BLaER1 treated with 17β-estradiol and CSF1 and Interleukin-3, amounts not matched to agents 10 nM and 100 nM (cell line): Measurements from ENCODE around the gene OR4F6.
"Not testable (repeated sequence)": the region's sequence is repeated elsewhere in the genome, so short reads cannot be mapped to it uniquely, and the experiment has no call there.

Experiments used
- H3K27ac ChIP-seq, 11 experiments: shearing (Covaris generic); formaldehyde crosslinking; 2 replicates each; pipeline ENCODE4 v1.8.1; 2022
- H3K27me3 ChIP-seq, 11 experiments: shearing (Covaris generic); formaldehyde crosslinking; 2 replicates each; pipeline ENCODE4 v1.8.1; 2022
- H3K36me3 ChIP-seq, 11 experiments: shearing (Covaris generic); formaldehyde crosslinking; 2 replicates each; pipeline ENCODE4 v1.8.1; 2022
- H3K4me1 ChIP-seq, 10 experiments: shearing (Covaris generic); formaldehyde crosslinking; 2 replicates each; pipeline ENCODE4 v1.8.1; 2022
- H3K4me2 ChIP-seq, 11 experiments: shearing (Covaris generic); formaldehyde crosslinking; 2 replicates each; pipeline ENCODE4 v1.8.1; 2022
- H3K4me3 ChIP-seq, 10 experiments: shearing (Covaris generic); formaldehyde crosslinking; 2 replicates each; pipeline ENCODE4 v1.8.1; 2022
- H3K9ac ChIP-seq, 11 experiments: shearing (Covaris generic); formaldehyde crosslinking; 2 replicates each; pipeline ENCODE4 v1.8.1; 2022
- H3K9me3 ChIP-seq, 11 experiments: shearing (Covaris generic); formaldehyde crosslinking; replicated peaks in 1 of 11; 2 replicates each; pipeline ENCODE4 v1.8.1; 2022
- H4K20me1 ChIP-seq, 11 experiments: shearing (Covaris generic); formaldehyde crosslinking; 2 replicates each; pipeline ENCODE4 v1.8.1; 2022
- Cebpa-rat ChIP-seq, 11 experiments: shearing (Covaris generic); IDR thresholded peaks; 2 replicates each; pipeline ENCODE4 v1.8.1; 2022

OR4F6 gene

DNA sequence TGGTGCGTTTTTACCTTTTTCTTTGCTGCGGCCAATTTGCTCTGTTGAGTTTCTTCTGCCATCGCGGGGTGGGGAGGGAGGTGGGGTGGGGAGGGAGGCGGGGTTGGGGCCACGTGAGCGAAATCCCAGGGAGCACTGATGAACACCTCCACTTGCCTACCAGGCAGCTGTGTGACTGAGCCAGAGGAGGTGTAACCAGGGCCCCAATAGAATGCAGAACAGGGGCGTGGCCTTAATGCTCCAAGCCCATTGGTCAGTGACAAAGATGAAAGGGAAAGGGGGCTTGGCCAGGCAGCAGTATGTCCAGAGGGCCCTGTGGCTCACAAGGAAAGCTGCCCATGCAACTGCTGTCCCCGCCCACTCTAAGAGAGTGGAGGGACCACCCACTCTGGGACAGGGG, 21.4 kb upstream of the OR4F6 start:
- Histone ChIP-seq H4K20me1 (no peaks in the 10 kb centered on the region), H3K9me3 (no peaks in the 10 kb centered on the region), H3K4me3 (no peak overlapping the region), H3K27ac (no peak overlapping the region), H3K4me2 (no peak overlapping the region), H3K36me3 (no peaks in the 10 kb centered on the region), H3K27me3 (no peaks in the 10 kb centered on the region), H3K9ac (no peak overlapping the region), H3K4me1 (no peaks in the 10 kb centered on the region)
- TF ChIP-seq Cebpa-rat (IDR thresholded peaks at IDR 0.05): no peak

DNA sequence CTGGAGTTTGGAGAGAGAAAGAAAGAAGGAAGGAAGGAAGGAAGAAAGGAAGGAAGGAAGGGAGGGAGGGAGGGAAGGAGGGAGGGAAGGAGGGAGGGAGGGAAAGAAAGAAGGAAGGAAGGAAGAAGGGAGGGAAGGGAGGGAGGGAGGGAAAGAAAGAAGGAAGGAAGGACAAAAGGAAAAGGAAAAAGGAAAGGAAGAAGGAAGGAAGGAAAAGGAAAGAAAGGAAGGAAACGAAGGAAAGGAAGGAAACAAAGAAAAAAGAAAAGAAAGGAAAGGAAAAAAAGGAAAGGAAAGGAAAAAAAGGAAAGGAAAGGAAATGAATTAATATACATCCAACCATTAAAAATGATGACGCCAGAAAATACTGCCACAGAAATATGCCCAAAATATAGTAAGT, 18.7 kb upstream of the OR4F6 start:
- H3K9ac ChIP-seq: no peak overlapping the region
- H4K20me1 ChIP-seq: no peaks in the 10 kb centered on the region
- no peak for TF ChIP-seq Cebpa-rat (IDR thresholded peaks at IDR 0.05)
- no peaks in the 10 kb centered on the region for H3K36me3 ChIP-seq
- no peaks in the 10 kb centered on the region for H3K27me3 ChIP-seq
- no peak overlapping the region for H3K4me2 ChIP-seq
- H3K4me3 ChIP-seq: no peak overlapping the region
- no peaks in the 10 kb centered on the region for H3K4me1 ChIP-seq
- no peaks in the 10 kb centered on the region for H3K9me3 ChIP-seq
- no peak overlapping the region for H3K27ac ChIP-seq

DNA sequence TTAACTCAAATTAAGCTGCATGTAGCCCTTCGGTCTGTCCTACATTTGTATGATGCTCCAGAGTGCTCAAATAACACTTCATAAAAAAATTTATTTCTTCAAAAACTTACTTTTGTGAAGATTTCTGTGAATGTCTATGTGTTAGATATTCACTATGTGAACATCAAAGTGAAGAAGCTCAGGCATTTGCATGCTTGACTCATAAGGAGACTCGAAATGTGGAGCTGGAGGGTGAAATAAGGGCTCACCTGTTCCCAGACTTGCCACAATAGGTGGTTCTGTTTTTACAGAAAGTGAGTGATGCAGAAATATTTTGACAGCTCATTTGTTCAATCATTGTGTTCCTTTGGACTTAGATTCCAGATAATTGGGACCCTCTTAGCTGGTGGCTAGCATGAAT, 16.9 kb upstream of the OR4F6 start:
- not testable (repeated sequence) for H3K4me2 ChIP-seq, H3K36me3 ChIP-seq, H3K4me1 ChIP-seq, H3K9me3 ChIP-seq, H3K27ac ChIP-seq, H3K27me3 ChIP-seq, H3K4me3 ChIP-seq, H4K20me1 ChIP-seq, H3K9ac ChIP-seq

- H3K9me3 ChIP-seq, H4K20me1 ChIP-seq, H3K4me2 ChIP-seq, H3K9ac ChIP-seq, H3K4me1 ChIP-seq, H3K4me3 ChIP-seq, H3K27me3 ChIP-seq, H3K36me3 ChIP-seq, H3K27ac ChIP-seq: not testable (repeated sequence)
Observed at GRCh38 chr15:101788001-101788400, 15.3 kb upstream of the OR4F6 start.

DNA sequence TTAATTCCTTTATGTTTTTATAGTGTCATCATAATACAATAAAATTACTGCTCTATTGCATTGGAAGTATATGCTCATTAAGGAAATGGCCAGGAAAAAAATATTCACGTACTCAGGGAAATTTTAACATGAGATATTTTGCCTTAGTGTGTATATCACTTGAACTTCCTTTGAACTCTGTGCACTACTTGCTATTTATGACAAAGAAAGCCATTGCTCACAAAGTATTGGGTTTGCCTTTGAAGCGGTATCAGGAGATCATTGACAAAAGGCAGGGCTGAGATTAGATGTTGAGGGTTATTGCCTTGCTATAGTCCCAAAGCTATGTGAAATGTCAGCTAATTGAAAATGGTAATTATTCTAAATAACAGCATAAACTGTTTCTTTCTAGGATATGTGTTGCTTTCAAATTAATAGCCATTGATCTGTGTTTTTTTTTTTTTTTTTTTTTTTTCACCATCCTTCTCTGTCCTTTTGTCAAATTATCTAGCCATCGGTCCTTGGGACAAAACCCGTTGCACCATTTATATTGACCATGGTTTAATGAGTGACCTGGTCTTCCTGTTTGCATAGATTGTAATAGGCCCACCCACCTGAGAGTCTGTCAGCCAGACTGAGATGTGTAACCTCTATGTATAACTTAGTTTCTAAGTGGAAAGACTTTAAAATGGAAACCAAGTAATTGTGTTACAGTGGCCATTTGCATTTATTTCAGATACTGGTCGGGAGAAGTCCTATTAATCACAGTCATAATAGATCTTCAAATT, 14.6 kb upstream of the OR4F6 start:
- not testable (repeated sequence) for H3K9me3 ChIP-seq, H4K20me1 ChIP-seq, H3K4me1 ChIP-seq, H3K9ac ChIP-seq, H3K36me3 ChIP-seq, H3K4me3 ChIP-seq, H3K4me2 ChIP-seq, H3K27me3 ChIP-seq, H3K27ac ChIP-seq

- not testable (repeated sequence) for H3K4me1 ChIP-seq, H3K9me3 ChIP-seq, H3K4me3 ChIP-seq, H3K9ac ChIP-seq, H3K36me3 ChIP-seq, H4K20me1 ChIP-seq, H3K4me2 ChIP-seq, H3K27me3 ChIP-seq, H3K27ac ChIP-seq
Observed at GRCh38 chr15:101790748-101791147, 12.6 kb upstream of the OR4F6 start.

DNA sequence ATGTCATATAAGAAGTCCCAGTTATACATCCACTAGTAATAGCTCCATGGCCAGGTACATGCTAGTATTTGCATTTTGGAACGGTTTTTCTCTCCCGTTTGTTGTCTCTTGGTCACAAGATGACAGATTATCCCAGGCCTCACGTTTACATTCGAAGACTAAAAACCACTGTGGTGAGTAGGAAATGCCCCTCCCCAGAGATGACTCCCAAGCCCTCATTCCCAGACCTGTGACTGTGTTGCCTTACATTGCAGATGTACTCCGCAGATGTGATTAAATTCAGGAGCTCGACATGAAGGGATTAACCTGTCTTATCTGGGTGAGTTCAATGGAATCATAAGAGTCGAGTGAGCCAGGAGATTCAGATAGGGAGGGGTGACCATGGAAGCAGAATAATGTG, 9.3 kb upstream of the OR4F6 start:
- H3K9me3 ChIP-seq, H3K9ac ChIP-seq, H3K4me1 ChIP-seq, H3K4me2 ChIP-seq, H4K20me1 ChIP-seq, H3K27ac ChIP-seq, H3K27me3 ChIP-seq, H3K36me3 ChIP-seq, H3K4me3 ChIP-seq: not testable (repeated sequence)

- H3K9me3 ChIP-seq: no peaks in the 10 kb centered on the region
- peaks cover 0 to 7% (median 0%) of the 10 kb centered on the region in 10 experiments; a peak in 2 of 20 replicates for H3K4me1 ChIP-seq
- TF ChIP-seq Cebpa-rat (IDR thresholded peaks at IDR 0.05): no peak
- H3K4me3 ChIP-seq: no peak overlapping the region
- no peak overlapping the region for H3K27ac ChIP-seq
- no peaks in the 10 kb centered on the region for H3K36me3 ChIP-seq
- H3K9ac ChIP-seq: no peak overlapping the region
- no peaks in the 10 kb centered on the region for H4K20me1 ChIP-seq
- H3K27me3 ChIP-seq: no peaks in the 10 kb centered on the region
- 0 out of 22 replicates have a peak overlapping the region, but pooled peaks of 1 of the 11 experiments have one; percentile 2 for H3K4me2 ChIP-seq
Observed at GRCh38 chr15:101795455-101795854, 7.9 kb upstream of the OR4F6 start.

DNA sequence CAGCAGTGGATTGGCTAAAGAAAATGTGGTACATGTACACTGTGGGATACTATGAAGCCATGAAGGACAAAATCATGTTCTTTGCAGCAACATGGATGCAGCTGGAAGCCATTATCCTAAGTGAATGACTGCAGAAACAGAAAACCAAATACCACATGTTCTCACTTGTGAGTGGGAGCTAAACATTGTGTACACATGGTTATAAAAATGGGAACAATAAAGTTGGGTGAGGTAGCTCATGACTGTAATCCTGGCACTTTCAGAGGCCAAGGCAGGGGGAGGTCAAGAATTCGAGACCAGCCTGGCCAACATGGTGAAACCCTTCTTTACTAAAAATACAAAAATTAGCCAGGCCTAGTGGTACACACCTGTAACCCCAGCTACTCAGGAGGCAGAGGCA, 3.6 kb upstream of the OR4F6 start:
- no peak overlapping the region for H3K9ac ChIP-seq
- H3K9me3 ChIP-seq: 0 out of 22 replicates have a peak, but pooled peaks cover 0 to 3% (median 0%) of the 10 kb centered on the region in 11 experiments
- H3K4me2 ChIP-seq: no peak overlapping the region
- H3K27ac ChIP-seq: no peak overlapping the region
- H4K20me1 ChIP-seq: no peaks in the 10 kb centered on the region
- peaks cover 0 to 7% (median 0%) of the 10 kb centered on the region in 10 experiments; a peak in 2 of 20 replicates for H3K4me1 ChIP-seq
- H3K36me3 ChIP-seq: no peaks in the 10 kb centered on the region
- no peak for TF ChIP-seq Cebpa-rat (IDR thresholded peaks at IDR 0.05)
- no peaks in the 10 kb centered on the region for H3K27me3 ChIP-seq
- no peak overlapping the region for H3K4me3 ChIP-seq

DNA sequence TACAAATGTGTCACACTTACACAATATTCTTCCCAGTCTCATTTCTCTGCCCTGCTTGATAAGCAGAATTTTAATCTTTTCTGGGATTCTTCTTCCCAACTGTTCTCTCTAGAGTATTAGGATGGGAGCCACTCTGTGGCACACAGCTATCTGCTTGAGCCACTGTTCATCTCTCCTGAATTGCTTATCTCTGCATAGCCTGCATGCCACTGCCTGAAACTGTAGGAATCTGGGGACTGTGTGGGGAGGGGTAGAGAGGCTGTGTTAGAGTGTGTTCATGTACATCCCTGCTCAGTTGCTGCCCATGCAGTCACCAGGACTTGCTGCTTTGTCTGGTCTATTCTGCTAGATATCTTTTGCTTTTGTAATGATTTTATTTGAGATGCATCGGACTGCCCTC, 2.3 kb upstream of the OR4F6 start:
- no peak overlapping the region for H3K27ac ChIP-seq
- no peaks in the 10 kb centered on the region for H3K27me3 ChIP-seq
- TF ChIP-seq Cebpa-rat (IDR thresholded peaks at IDR 0.05): no peak
- no peak overlapping the region for H3K4me2 ChIP-seq
- no peaks in the 10 kb centered on the region for H3K36me3 ChIP-seq
- H3K9ac ChIP-seq: no peak overlapping the region
- no peaks in the 10 kb centered on the region for H4K20me1 ChIP-seq
- no peak overlapping the region for H3K4me3 ChIP-seq
- H3K4me1 ChIP-seq: no peaks in the 10 kb centered on the region
- H3K9me3 ChIP-seq: 0 out of 22 replicates have a peak, but pooled peaks cover 0 to 3% (median 0%) of the 10 kb centered on the region in 11 experiments
